ENCODE data around the gene FERMT3.
A peak's percentile ranks its signal among the peaks of the same experiment; 100 is the strongest.
"Not testable (repeated sequence)": the region's sequence is repeated elsewhere in the genome, so short reads cannot be mapped to it uniquely, and the experiment has no call there.

The FERMT3 gene

GRCh38 chr11:64206457-64207255 is at the start of gene FERMT3:
Gene FERMT3 (plus strand): TSS chr11:64206721. CDS start chr11:64207365, 644 bp downstream.
- peak; percentile 85 for DNase-seq (ENCODE audit: low spot score)

- DNase-seq (ENCODE audit: low spot score): no peak
Observed at GRCh38 chr11:64157631-64158394, 48.7 kb upstream of the FERMT3 start.

- no peak for DNase-seq (ENCODE audit: low spot score)
Observed at GRCh38 chr11:64161037-64161436, 45.5 kb upstream of the FERMT3 start.

- DNase-seq (ENCODE audit: low spot score): not testable (repeated sequence)
Observed at GRCh38 chr11:64162769-64163168, 43.8 kb upstream of the FERMT3 start.

- DNase-seq (ENCODE audit: low spot score): no peak
Observed at GRCh38 chr11:64163951-64164350, 42.6 kb upstream of the FERMT3 start.

- DNase-seq (ENCODE audit: low spot score): no peak
Observed at GRCh38 chr11:64164392-64165312, 41.9 kb upstream of the FERMT3 start.

- no peak for DNase-seq (ENCODE audit: low spot score)
Observed at GRCh38 chr11:64165481-64165841, 41.1 kb upstream of the FERMT3 start.

GRCh38 chr11:64165842-64166635 is 40.5 kb upstream of the FERMT3 start, which contains the start of gene MACROD1:
Gene MACROD1 (minus strand): TSS chr11:64166113. CDS start chr11:64165994, 119 bp downstream.
- peak; percentile 74 for DNase-seq (ENCODE audit: low spot score)

- no peak for DNase-seq (ENCODE audit: low spot score)
Observed at GRCh38 chr11:64170419-64170818, 36.1 kb upstream of the FERMT3 start.

- DNase-seq (ENCODE audit: low spot score): no peak
Observed at GRCh38 chr11:64173616-64174355, 32.7 kb upstream of the FERMT3 start.

GRCh38 chr11:64176751-64177150 is 29.8 kb upstream of the FERMT3 start:
- no peak for DNase-seq (ENCODE audit: low spot score)

GRCh38 chr11:64178203-64178602 is 28.3 kb upstream of the FERMT3 start:
- no peak for DNase-seq (ENCODE audit: low spot score)

- no peak for DNase-seq (ENCODE audit: low spot score)
Observed at GRCh38 chr11:64178951-64179639, 27.4 kb upstream of the FERMT3 start.

- no peak for DNase-seq (ENCODE audit: low spot score)
Observed at GRCh38 chr11:64180891-64181290, 25.6 kb upstream of the FERMT3 start.

GRCh38 chr11:64181506-64182411 is 24.8 kb upstream of the FERMT3 start:
- DNase-seq (ENCODE audit: low spot score): no peak

GRCh38 chr11:64183890-64184289 is 22.6 kb upstream of the FERMT3 start:
- no peak for DNase-seq (ENCODE audit: low spot score)

- DNase-seq (ENCODE audit: low spot score): peak; percentile 19
Observed at GRCh38 chr11:64185175-64185692, 21.3 kb upstream of the FERMT3 start.

- peak; percentile 99 for DNase-seq (ENCODE audit: low spot score)
Observed at GRCh38 chr11:64185693-64186491, 20.6 kb upstream of the FERMT3 start, which contains the start of gene STIP1. Gene STIP1 (plus strand): TSS chr11:64186171. CDS start chr11:64186262, 91 bp downstream.

All from CD4-positive, alpha-beta T cell treated with Interleukin-6 at 100 ng/mL for 8 hours (primary cell).